GM23338 (cell line): ENCODE results near the gene ALPG. TPM values are rescaled to one million over a fixed set of nuclear protein-coding genes. Genes with fewer than 3 reads are reported as not detected.

ENCODE experiments used
- ATAC-seq: fragments of 200-7000 bp; cut with Tn5 transposase; 3 replicates; pipeline ENCODE4 v1.9.1; 2020
- DNase-seq: peaks from one replicate; pipeline ENCODE4 v3.0.0-alpha.2; 2015; ENCODE audit warnings: low spot score
- H2AFZ ChIP-seq: fragments of 200-600 bp; sonication (generic); 2 replicates; pipeline ENCODE4 v1.8.0; 2016; ENCODE audit warnings: antibody characterized with exemption, mild to moderate bottlenecking, moderate library complexity
- H3F3A ChIP-seq: fragments of 200-600 bp; sonication (generic); replicated peaks from 2 replicates; pipeline ENCODE4 v1.8.0; 2017; ENCODE audit warnings: antibody characterized with exemption, mixed run types, low read depth
- H3K27ac ChIP-seq: fragments of 200-600 bp; sonication (generic); 2 replicates; pipeline ENCODE4 v1.6.1; 2016; ENCODE audit warnings: low read depth
- H3K27me3 ChIP-seq: fragments of 200-600 bp; sonication (generic); 2 replicates; pipeline ENCODE4 v1.8.0; 2016; ENCODE audit warnings: mild to moderate bottlenecking, mixed run types, moderate library complexity; ENCODE audit not compliant: insufficient read depth
- H3K36me3 ChIP-seq: fragments of 200-600 bp; sonication (generic); 2 replicates; pipeline ENCODE4 v1.8.0; 2016; ENCODE audit warnings: mild to moderate bottlenecking; ENCODE audit not compliant: insufficient read depth
- H3K4me1 ChIP-seq: fragments of 200-600 bp; sonication (generic); 2 replicates; pipeline ENCODE4 v1.8.0; 2016; ENCODE audit warnings: mild to moderate bottlenecking, moderate library complexity; ENCODE audit not compliant: insufficient read depth
- H3K4me2 ChIP-seq: fragments of 200-600 bp; sonication (generic); 2 replicates; pipeline ENCODE4 v1.7.1; 2017; ENCODE audit warnings: mixed run types
- H3K4me3 ChIP-seq: fragments of 200-600 bp; sonication (generic); 2 replicates; pipeline ENCODE4 v1.6.1; 2016; ENCODE audit warnings: mixed run types
- H3K79me2 ChIP-seq: fragments of 200-600 bp; sonication (generic); replicated peaks from 2 replicates; pipeline ENCODE4 v1.8.0; 2017; ENCODE audit warnings: mild to moderate bottlenecking; ENCODE audit not compliant: insufficient read depth
- H3K9me2 ChIP-seq: fragments of 200-600 bp; sonication (generic); 2 replicates; pipeline ENCODE4 v1.8.0; 2017; ENCODE audit not compliant: insufficient read depth
- H4K20me1 ChIP-seq: fragments of 200-600 bp; sonication (generic); replicated peaks from 2 replicates; pipeline ENCODE4 v1.8.0; 2017; ENCODE audit warnings: mild to moderate bottlenecking; ENCODE audit not compliant: insufficient read depth
- H3K27ac Mint-ChIP-seq: 2 replicates; pipeline ENCODE4 v1.8.0; 2020; ENCODE audit warnings: inconsistent platforms, mild to moderate bottlenecking, moderate library complexity, mixed read lengths
- H3K27me3 Mint-ChIP-seq: 3 replicates; pipeline ENCODE4 v1.8.0; 2022; ENCODE audit warnings: low read depth, mild to moderate bottlenecking, moderate library complexity, mixed read lengths, inconsistent platforms; ENCODE audit not compliant: insufficient read depth, poor library complexity
- H3K36me3 Mint-ChIP-seq: 3 replicates; pipeline ENCODE4 v1.8.0; 2021; ENCODE audit warnings: low read depth, mild to moderate bottlenecking, inconsistent platforms, moderate library complexity, mixed read lengths
- H3K4me1 Mint-ChIP-seq: 3 replicates; pipeline ENCODE4 v1.8.0; 2020; ENCODE audit warnings: mild to moderate bottlenecking, inconsistent platforms, mixed read lengths
- H3K4me3 Mint-ChIP-seq: 3 replicates; pipeline ENCODE4 v1.8.0; 2021; ENCODE audit warnings: moderate library complexity, mild to moderate bottlenecking, inconsistent platforms, mixed read lengths
- H3K9me3 Mint-ChIP-seq: 3 replicates; pipeline ENCODE4 v1.8.0; 2020; ENCODE audit warnings: moderate library complexity, mild to moderate bottlenecking, inconsistent platforms, mixed read lengths
- CREB1 ChIP-seq: fragments of 250-450 bp; sonication (Bioruptor Pico); IDR thresholded peaks from 2 replicates; pipeline ENCODE4 v1.5.0; 2020; ENCODE audit warnings: low read depth, mild to moderate bottlenecking, moderate library complexity
- EZH2 ChIP-seq: fragments of 200-600 bp; sonication (generic); IDR thresholded peaks from one replicate; pipeline ENCODE4 v1.8.0; 2017; ENCODE audit warnings: antibody characterized with exemption, mild to moderate bottlenecking, low read depth; ENCODE audit not compliant: unreplicated experiment
- EZH2phosphoT487 ChIP-seq: fragments of 200-600 bp; sonication (generic); IDR thresholded peaks from one replicate; pipeline ENCODE4 v1.8.1; 2018; ENCODE audit warnings: antibody characterized with exemption; ENCODE audit not compliant: unreplicated experiment
- JUNB ChIP-seq: IDR thresholded peaks from one replicate; pipeline ENCODE4 v1.6.1; 2016; ENCODE audit warnings: antibody characterized with exemption; ENCODE audit not compliant: unreplicated experiment
- NANOG ChIP-seq: IDR thresholded peaks from 2 replicates; pipeline ENCODE4 v1.6.1; 2016; ENCODE audit warnings: antibody characterized with exemption, borderline replicate concordance
- POLR2AphosphoS5 ChIP-seq: IDR thresholded peaks from 2 replicates; pipeline ENCODE4 v1.6.1; 2016; ENCODE audit warnings: antibody characterized with exemption, low read depth
- STAT1 ChIP-seq: IDR thresholded peaks from one replicate; pipeline ENCODE4 v1.6.1; 2016; ENCODE audit warnings: antibody characterized with exemption; ENCODE audit not compliant: unreplicated experiment
- ZNF114 ChIP-seq: fragments of 250-450 bp; sonication (Bioruptor Pico); IDR thresholded peaks from 2 replicates; pipeline ENCODE4 v1.5.0; 2020; ENCODE audit warnings: mild to moderate bottlenecking, moderate library complexity
- ZNF331 ChIP-seq: fragments of 250-450 bp; sonication (Bioruptor Pico); IDR thresholded peaks from 2 replicates; pipeline ENCODE4 v1.5.0; 2020; ENCODE audit warnings: low read depth, mild to moderate bottlenecking, moderate library complexity
- polyA plus RNA-seq: library from polyadenylated mRNA; unstranded; fragments of >200 nt; fragmentation: Nextera tagmentation; extraction: Ambion mirVana; gene quantifications from 2 replicates; pipeline ENCODE4 v1.2.1, GENCODE V29; 2016
- total RNA-seq: library from RNA; depleted of rRNA; stranded (reverse); fragments of >200 nt; shearing (Covaris generic); gene quantifications from 2 replicates; pipeline ENCODE4 v1.2.3, GENCODE V29; 2014
- TF ChIP-seq, protein P1 (sequence below), 2 experiments: fragments of 200-600 bp in 1 of 2; sonication (generic) in 1 of 2; conservative IDR thresholded peaks; 2 replicates each; pipeline versions ENCODE4 v1.5.1 to v1.6.1; 2016 to 2017; ENCODE audit warnings: antibody characterized with exemption in 2 of 2, low read depth in 2 of 2, mild to moderate bottlenecking in 2 of 2, moderate library complexity in 1 of 2
- TF ChIP-seq, protein P2 (sequence below): IDR thresholded peaks from 2 replicates; pipeline ENCODE4 v1.6.1; 2016; ENCODE audit warnings: antibody characterized with exemption
- TF ChIP-seq, protein P3 (sequence below): fragments of 250-450 bp; sonication (Bioruptor Pico); IDR thresholded peaks from 2 replicates; pipeline ENCODE4 v1.5.0; 2020; ENCODE audit warnings: mild to moderate bottlenecking, moderate library complexity
- TF ChIP-seq, protein P4 (sequence below): IDR thresholded peaks from one replicate; pipeline ENCODE4 v1.6.1; 2018; ENCODE audit warnings: antibody characterized with exemption; ENCODE audit not compliant: unreplicated experiment

The ALPG gene
- total and polyA plus RNA-seq, 2 experiments from 2014 or later: 0.89 to 2.5 TPM

DNA sequence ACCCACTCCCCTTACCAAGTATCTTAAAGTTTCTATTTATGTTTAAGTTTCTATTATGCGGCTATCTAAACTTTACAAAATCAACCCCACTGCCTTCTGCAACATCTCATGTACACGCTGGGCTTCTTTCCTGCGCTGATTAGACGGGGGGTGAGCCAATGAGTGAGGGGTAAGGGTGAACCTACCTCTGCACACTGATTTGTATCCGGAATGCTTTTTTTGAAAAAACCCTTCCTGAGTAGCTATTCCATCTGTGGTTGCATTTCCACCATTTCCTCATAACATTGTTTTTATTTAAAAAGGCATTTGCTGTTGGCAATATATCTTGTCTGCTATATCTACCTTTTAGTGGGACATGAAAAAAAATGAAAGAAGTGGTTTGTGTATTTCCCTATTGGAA, 6.3 kb downstream of the ALPG start:
- Mint-ChIP-seq H3K4me3 (no peak overlapping the region), H3K4me1 (0 out of 3 replicates have a peak, but pooled peaks cover under 1% of the 10 kb centered on the region), H3K9me3 (no peaks in the 10 kb centered on the region), H3K27ac (no peak overlapping the region), H3K27me3 (peaks cover 14% of the 10 kb centered on the region), H3K36me3 (peaks cover 1% of the 10 kb centered on the region; the same call in 2 of the 3 replicates)
- Histone ChIP-seq H3F3A (no peaks in the 10 kb centered on the region), H3K27me3 (peaks cover 1% of the 10 kb centered on the region), H3K9me2 (0 out of 2 replicates have a peak, but pooled peaks cover 3% of the 10 kb centered on the region), H2AFZ (no peak overlapping the region), H3K4me1 (no peaks in the 10 kb centered on the region), H3K79me2 (peaks cover 5% of the 10 kb centered on the region; the same call in 1 of the 2 replicates), H4K20me1 (0 out of 2 replicates have a peak, but pooled peaks cover 4% of the 10 kb centered on the region), H3K4me3 (no peak overlapping the region), H3K27ac (no peak overlapping the region), H3K4me2 (no peak overlapping the region), H3K36me3 (no peaks in the 10 kb centered on the region)
- TF ChIP-seq STAT1: no peak
- no peak for TF ChIP-seq NANOG
- TF ChIP-seq, protein P1, sequence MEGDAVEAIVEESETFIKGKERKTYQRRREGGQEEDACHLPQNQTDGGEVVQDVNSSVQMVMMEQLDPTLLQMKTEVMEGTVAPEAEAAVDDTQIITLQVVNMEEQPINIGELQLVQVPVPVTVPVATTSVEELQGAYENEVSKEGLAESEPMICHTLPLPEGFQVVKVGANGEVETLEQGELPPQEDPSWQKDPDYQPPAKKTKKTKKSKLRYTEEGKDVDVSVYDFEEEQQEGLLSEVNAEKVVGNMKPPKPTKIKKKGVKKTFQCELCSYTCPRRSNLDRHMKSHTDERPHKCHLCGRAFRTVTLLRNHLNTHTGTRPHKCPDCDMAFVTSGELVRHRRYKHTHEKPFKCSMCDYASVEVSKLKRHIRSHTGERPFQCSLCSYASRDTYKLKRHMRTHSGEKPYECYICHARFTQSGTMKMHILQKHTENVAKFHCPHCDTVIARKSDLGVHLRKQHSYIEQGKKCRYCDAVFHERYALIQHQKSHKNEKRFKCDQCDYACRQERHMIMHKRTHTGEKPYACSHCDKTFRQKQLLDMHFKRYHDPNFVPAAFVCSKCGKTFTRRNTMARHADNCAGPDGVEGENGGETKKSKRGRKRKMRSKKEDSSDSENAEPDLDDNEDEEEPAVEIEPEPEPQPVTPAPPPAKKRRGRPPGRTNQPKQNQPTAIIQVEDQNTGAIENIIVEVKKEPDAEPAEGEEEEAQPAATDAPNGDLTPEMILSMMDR (conservative IDR thresholded peaks at IDR 0.05; ENCODE audit: low read depth in 2 of 2): no peak
- TF ChIP-seq, protein P2, sequence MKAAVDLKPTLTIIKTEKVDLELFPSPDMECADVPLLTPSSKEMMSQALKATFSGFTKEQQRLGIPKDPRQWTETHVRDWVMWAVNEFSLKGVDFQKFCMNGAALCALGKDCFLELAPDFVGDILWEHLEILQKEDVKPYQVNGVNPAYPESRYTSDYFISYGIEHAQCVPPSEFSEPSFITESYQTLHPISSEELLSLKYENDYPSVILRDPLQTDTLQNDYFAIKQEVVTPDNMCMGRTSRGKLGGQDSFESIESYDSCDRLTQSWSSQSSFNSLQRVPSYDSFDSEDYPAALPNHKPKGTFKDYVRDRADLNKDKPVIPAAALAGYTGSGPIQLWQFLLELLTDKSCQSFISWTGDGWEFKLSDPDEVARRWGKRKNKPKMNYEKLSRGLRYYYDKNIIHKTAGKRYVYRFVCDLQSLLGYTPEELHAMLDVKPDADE: no peak
- no peak for TF ChIP-seq CREB1 (CRISPR knock-in tag)
- no peak for TF ChIP-seq JUNB
- TF ChIP-seq, protein P3, sequence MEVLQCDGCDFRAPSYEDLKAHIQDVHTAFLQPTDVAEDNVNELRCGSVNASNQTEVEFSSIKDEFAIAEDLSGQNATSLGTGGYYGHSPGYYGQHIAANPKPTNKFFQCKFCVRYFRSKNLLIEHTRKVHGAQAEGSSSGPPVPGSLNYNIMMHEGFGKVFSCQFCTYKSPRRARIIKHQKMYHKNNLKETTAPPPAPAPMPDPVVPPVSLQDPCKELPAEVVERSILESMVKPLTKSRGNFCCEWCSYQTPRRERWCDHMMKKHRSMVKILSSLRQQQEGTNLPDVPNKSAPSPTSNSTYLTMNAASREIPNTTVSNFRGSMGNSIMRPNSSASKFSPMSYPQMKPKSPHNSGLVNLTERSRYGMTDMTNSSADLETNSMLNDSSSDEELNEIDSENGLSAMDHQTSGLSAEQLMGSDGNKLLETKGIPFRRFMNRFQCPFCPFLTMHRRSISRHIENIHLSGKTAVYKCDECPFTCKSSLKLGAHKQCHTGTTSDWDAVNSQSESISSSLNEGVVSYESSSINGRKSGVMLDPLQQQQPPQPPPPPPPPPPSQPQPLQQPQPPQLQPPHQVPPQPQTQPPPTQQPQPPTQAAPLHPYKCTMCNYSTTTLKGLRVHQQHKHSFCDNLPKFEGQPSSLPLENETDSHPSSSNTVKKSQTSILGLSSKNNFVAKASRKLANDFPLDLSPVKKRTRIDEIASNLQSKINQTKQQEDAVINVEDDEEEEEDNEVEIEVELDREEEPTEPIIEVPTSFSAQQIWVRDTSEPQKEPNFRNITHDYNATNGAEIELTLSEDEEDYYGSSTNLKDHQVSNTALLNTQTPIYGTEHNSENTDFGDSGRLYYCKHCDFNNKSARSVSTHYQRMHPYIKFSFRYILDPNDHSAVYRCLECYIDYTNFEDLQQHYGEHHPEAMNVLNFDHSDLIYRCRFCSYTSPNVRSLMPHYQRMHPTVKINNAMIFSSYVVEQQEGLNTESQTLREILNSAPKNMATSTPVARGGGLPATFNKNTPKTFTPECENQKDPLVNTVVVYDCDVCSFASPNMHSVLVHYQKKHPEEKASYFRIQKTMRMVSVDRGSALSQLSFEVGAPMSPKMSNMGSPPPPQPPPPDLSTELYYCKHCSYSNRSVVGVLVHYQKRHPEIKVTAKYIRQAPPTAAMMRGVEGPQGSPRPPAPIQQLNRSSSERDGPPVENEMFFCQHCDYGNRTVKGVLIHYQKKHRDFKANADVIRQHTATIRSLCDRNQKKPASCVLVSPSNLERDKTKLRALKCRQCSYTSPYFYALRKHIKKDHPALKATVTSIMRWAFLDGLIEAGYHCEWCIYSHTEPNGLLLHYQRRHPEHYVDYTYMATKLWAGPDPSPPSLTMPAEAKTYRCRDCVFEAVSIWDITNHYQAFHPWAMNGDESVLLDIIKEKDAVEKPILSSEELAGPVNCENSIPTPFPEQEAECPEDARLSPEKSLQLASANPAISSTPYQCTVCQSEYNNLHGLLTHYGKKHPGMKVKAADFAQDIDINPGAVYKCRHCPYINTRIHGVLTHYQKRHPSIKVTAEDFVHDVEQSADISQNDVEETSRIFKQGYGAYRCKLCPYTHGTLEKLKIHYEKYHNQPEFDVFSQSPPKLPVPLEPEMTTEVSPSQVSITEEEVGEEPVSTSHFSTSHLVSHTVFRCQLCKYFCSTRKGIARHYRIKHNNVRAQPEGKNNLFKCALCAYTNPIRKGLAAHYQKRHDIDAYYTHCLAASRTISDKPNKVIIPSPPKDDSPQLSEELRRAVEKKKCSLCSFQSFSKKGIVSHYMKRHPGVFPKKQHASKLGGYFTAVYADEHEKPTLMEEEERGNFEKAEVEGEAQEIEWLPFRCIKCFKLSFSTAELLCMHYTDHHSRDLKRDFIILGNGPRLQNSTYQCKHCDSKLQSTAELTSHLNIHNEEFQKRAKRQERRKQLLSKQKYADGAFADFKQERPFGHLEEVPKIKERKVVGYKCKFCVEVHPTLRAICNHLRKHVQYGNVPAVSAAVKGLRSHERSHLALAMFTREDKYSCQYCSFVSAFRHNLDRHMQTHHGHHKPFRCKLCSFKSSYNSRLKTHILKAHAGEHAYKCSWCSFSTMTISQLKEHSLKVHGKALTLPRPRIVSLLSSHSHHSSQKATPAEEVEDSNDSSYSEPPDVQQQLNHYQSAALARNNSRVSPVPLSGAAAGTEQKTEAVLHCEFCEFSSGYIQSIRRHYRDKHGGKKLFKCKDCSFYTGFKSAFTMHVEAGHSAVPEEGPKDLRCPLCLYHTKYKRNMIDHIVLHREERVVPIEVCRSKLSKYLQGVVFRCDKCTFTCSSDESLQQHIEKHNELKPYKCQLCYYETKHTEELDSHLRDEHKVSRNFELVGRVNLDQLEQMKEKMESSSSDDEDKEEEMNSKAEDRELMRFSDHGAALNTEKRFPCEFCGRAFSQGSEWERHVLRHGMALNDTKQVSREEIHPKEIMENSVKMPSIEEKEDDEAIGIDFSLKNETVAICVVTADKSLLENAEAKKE (CRISPR knock-in tag): no peak
- TF ChIP-seq POLR2AphosphoS5: no peak
- TF ChIP-seq ZNF331 (CRISPR knock-in tag): no peak
- TF ChIP-seq, protein P4, sequence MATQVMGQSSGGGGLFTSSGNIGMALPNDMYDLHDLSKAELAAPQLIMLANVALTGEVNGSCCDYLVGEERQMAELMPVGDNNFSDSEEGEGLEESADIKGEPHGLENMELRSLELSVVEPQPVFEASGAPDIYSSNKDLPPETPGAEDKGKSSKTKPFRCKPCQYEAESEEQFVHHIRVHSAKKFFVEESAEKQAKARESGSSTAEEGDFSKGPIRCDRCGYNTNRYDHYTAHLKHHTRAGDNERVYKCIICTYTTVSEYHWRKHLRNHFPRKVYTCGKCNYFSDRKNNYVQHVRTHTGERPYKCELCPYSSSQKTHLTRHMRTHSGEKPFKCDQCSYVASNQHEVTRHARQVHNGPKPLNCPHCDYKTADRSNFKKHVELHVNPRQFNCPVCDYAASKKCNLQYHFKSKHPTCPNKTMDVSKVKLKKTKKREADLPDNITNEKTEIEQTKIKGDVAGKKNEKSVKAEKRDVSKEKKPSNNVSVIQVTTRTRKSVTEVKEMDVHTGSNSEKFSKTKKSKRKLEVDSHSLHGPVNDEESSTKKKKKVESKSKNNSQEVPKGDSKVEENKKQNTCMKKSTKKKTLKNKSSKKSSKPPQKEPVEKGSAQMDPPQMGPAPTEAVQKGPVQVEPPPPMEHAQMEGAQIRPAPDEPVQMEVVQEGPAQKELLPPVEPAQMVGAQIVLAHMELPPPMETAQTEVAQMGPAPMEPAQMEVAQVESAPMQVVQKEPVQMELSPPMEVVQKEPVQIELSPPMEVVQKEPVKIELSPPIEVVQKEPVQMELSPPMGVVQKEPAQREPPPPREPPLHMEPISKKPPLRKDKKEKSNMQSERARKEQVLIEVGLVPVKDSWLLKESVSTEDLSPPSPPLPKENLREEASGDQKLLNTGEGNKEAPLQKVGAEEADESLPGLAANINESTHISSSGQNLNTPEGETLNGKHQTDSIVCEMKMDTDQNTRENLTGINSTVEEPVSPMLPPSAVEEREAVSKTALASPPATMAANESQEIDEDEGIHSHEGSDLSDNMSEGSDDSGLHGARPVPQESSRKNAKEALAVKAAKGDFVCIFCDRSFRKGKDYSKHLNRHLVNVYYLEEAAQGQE: no peak
- no peak for TF ChIP-seq EZH2
- TF ChIP-seq EZH2phosphoT487: no peak
- no peak for TF ChIP-seq ZNF114 (CRISPR knock-in tag)
- DNase-seq (no peak), ATAC-seq (no peak)
